Measurements from ENCODE around the gene NUPR2.
"Not testable (repeated sequence)": the region's sequence is repeated elsewhere in the genome, so short reads cannot be mapped to it uniquely, and the experiment has no call there.

Gene NUPR2, protein sequence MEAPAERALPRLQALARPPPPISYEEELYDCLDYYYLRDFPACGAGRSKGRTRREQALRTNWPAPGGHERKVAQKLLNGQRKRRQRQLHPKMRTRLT

DNA sequence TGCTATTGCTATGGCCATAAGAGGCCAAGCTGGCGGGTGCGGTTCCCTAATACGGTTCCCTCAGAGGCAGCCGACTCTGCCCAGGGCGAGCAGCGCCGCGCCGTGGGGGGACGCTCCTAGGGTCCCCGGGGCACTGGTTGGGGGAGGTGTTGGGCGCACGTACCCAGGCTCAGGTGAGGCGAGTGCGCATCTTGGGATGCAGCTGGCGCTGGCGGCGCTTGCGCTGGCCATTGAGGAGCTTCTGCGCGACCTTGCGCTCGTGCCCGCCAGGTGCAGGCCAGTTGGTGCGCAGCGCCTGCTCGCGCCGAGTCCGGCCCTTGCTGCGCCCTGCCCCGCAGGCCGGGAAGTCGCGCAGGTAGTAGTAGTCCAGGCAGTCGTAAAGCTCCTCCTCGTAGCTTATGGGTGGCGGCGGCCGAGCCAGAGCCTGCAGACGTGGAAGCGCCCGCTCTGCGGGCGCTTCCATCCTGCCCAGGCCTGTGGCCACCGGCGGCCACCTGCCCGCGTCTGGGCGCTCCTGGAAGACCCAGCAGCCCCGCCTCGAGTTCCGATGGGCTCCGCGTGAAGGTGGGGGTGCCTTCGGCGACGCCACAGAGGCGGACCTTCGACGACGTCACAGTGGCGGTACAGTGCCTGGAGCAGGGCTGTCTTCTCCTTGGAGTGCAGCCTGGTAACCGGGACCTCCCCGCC, at the start of gene NUPR2:
Gene NUPR2, minus strand, starts transcription at position 566 of the 687 bp plus-strand sequence. Its CDS starts 103 bp downstream, at position 463.
- in situ Hi-C loops (cut with MboI; ENCODE audit: low sequenced_read_pairs), result no loop called here

DNA sequence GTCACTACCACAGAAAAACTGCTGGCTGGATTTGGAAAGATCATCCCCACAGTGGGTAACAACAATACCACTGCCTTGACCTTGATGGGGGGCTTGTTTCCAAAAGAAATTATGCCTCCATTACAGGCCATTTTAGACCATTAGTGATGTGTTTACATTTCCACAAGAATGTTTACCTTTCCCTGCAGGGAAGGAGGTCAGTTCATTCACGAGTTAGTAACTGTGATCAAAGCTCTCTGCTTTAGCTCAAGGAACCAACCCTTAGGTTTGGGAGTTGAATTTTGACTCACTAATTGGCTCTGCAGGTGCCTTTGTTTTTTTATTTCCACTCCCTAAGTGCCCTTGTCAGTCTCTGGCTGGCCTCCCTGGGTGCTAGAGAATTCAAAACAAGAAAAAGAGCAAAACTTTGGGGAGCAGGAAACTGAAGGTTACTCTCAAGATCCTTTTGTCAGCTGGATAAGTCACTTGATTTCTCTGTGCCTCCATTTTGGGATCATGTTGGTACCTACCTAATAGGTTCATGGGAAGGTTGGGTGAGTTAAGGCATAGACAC, 41.1 kb upstream of the NUPR2 start:
- in situ Hi-C loops (cut with MboI; ENCODE audit: low sequenced_read_pairs), result no loop called here

DNA sequence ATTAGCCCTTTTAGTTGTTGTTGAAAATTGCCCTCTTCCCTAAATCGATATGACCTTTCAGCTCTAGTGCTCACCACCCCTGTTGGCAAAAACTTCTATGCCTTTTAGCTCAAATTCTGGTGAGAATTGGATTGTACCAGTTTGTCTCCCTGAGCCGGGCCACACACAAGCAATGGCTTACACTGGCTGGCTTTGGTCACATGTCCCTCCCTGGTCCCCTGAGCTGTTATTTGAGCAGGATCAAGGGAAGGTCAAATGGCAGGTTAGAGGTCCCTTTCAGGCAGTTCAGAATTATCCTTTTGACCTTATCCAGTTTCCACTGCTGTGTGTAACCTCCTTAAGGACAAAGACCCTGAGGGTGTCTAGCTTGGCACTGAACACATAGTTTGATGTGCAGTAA, 14.8 kb upstream of the NUPR2 start:
- in situ Hi-C loops (cut with MboI; ENCODE audit: low sequenced_read_pairs), result not testable (repeated sequence)

DNA sequence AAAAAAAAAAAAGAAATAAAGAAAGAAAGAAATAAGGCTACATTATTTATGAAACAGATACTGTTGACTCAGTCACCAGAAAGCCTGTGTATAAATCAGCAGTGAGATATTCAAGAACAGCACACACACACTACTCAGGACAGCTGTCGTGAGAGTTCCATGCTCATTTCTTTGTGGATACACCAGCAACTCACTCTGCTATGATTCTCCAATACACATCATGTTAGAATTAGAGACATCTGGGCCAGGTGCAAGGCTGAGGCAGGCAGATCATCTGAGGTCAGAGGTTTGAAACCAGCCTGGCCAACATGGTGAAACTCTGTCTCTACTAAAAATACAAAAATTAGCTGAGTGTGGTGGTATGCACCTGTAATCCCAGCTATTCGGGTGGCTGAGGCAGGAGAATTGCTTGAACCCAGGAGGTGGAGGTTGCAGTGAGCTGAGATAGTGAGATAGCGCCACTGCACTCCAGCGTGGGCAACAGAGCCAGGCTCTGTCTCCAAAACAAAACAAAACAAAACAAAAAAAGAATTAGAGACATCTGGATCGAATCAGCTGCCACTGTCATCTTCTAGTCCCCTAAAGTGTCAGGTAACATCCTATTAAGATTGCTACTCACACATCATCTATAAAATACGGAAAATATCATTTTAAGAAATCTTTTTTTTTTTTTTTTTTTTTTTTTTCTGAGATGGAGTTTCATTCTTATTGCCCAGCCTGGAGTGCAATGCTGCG, 11.2 kb upstream of the NUPR2 start:
- in situ Hi-C loops (cut with MboI; ENCODE audit: low sequenced_read_pairs), result no loop called here

DNA sequence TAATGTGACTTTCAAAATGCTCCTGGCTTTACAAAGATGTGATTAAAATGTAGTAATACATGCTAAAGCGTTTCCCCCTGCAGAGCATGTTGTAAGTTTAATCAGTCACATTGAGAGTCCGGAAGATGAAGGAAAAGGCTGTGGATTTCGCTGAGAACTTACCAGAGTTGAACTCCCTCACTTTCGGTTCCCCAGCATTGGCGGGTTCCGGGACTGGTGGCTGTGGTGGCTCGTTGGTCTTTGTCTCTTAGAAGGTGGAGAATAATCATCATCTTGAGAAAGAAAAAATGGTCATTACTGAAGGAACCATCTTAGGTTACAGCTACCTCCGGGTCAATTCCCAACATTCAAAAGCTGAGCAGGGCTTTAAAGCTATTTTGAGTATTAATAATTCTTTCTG, 9.6 kb upstream of the NUPR2 start:
- in situ Hi-C loops (cut with MboI; ENCODE audit: low sequenced_read_pairs), result no loop called here

DNA sequence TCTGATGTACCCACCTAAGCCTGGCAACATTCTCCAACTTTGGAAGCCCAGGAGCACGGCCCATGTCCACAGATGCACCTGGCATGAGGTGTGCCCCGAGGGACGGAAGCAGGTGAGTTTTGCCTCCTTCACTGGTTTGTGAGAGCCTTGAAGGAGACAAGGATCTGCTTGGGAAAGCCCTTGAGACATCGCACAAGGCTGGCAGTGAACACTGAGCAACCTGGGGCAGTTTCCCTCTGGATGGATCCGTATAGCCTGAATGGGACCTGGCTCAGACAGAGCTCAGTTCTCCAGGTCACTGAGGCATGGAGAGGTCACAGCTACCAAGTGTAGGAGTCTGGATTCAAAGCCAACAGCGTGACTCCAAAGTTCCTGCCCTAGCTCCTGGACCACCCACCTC, 8.8 kb upstream of the NUPR2 start:
- in situ Hi-C loops (cut with MboI; ENCODE audit: low sequenced_read_pairs), result no loop called here

DNA sequence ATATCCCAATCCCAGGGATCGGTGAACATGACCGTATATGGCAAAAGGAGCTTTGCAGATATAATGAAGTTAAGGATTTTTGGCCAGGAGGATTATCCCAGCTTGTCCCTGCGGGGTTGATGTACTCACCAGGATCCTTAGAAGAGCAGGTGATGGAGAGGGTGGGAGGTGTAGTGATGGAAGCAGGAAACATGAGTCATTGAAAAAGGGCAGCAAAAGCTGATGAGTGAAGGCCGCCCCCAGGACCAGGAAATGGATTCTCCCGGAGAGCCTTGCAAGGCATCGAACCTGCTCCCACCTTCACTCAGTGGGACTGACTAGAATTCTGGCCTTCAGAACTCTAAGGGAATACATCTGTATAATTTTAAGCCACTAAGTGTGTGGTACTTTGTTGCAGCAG, 5.2 kb upstream of the NUPR2 start:
- in situ Hi-C loops (cut with MboI; ENCODE audit: low sequenced_read_pairs), result no loop called here

DNA sequence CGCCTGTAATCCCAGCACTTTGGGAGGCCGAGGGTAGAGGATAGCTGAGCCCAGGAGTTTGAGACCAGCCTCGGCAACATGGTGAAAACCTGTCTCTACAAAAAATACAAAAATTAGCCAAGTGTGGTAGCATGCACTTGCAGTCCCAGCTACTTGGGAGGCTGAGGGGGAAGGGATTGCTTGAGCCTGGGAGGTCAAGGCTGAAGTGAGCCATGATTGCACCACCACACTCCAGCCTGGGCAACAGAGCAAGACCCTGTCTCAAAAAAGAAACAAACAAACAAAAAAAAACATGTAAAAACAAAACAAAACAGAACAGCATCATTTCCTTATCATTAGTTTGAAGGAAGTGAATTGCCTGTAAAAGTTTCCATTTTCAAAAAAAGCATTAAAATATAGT, 4.0 kb downstream of the NUPR2 start:
- in situ Hi-C loops (cut with MboI; ENCODE audit: low sequenced_read_pairs), result not testable (repeated sequence)

DNA sequence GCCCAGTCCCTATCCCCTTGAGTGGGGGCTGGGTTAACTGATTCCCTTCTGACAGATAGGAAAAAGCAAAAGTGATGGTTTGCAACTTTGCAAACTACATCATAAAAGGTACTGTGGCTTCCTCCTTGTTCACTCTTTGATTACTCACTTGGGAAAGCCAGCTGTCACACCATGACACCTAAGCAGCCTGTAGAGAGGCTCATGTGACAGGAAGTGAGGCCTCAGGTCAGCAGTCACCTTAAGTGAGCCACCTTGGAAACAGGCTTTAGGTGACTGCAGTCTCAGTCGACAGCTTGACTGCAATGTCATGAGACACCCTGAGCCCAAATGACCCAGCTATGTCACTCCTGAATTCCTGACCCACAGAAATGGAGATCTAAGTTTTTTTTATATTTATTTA, 5.6 kb downstream of the NUPR2 start:
- in situ Hi-C loops (cut with MboI; ENCODE audit: low sequenced_read_pairs), result no loop called here

DNA sequence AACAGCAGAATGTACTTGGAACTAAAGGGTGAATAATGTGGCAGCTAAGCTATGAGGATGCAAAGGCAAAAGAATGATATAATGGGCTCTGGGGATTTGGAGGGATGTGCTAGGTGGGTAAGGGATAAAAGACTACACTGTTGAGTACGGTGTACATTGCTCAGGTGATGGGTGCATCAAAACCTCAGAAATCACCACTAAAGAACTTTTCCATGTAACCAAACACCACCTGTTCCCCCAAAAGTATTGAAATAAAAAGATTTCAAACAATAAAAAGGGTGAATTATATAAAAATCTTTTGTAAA, 8.3 kb downstream of the NUPR2 start:
- in situ Hi-C loops (cut with MboI; ENCODE audit: low sequenced_read_pairs), result no loop called here

DNA sequence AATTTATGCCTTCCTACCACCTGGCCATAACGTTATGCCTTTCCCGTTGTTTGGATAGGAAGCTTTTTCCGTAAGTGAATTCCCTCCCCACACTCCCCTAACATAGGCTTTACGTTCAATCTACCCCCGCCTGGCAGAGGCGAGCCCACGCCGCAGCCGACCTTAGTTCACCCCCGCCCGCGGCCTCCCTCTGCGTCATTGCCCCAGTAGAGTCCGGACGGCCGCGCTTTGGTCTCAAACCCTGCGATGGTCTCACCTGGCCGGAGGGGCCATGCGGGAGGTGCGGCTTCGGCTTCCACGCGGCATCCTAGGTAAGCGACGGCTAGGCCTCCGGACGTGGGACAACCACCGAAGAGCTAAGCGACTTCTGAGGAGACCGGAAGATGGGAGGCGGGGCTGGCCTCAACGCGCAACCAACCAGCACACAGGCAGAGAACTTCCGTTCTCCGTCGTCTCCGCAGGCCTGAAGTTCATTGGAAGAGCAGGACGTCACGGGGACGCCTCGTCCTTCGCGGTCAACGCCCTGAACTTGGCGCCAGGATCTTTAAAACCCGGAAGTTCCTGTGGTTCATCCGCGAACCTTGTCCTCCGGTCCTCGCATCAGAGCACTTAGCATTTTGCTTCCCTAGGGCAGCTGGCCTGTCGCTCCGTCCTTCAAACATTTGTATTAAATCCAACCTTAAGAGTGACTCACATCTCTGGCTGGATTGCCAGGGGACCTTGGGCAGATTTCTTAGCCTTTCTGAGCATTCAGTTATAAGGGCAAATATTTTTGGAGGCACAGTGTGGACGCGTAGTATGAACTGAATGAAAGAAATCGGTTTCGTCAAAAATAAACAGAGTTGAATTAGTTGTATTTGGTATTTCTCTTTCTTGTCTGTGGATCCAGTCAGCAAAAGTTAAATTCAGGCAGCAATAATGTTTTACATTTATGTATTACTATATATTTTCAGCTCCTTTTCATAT, 9.8 kb downstream of the NUPR2 start, which contains the start of gene CHCHD2:
Gene CHCHD2, minus strand, starts transcription at position 369 of the 966 bp plus-strand sequence. Its CDS starts 63 bp downstream, at position 306.
- in situ Hi-C loops (cut with MboI; ENCODE audit: low sequenced_read_pairs), result no loop called here

DNA sequence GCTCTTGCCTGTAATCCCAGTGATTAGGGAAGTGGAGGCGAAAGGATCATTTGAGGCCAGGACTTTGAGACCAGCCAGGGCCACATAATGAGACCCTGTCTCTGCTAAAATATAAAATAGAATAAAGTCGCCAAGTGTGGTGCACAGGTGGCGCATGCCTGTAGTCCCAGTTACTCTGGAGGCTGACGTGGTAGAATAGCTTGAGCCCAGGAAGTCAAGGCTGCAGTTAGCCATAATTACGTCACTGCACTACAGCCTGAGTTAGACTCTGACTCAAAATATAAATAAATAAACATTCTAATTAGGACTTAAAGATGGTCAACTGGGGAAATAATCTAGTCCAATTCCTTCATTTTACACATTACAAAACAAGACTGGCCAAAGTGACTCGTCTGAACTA, 10.7 kb downstream of the NUPR2 start:
- in situ Hi-C loops (cut with MboI; ENCODE audit: low sequenced_read_pairs), result no loop called here

DNA sequence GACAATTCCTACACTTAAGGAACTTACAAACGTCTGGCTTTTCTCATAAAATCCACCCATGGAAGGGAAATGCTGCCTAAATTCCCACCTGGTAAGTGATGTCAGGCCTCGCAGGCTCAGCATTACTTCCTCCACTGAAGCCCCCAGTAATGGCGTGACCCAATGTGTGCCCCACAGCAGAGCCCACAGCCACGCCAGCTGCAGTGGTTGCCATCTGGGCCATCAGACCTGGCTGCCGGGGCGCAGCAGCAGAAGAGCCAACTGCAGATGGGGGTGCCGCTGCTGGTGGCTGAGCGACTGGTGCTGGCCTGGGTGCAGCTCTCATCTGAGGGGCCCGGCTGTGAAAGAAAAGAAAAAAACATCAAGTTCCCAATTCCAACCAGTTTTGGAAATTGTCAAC, 12.1 kb downstream of the NUPR2 start:
- in situ Hi-C loops (cut with MboI; ENCODE audit: low sequenced_read_pairs), result not testable (repeated sequence)

DNA sequence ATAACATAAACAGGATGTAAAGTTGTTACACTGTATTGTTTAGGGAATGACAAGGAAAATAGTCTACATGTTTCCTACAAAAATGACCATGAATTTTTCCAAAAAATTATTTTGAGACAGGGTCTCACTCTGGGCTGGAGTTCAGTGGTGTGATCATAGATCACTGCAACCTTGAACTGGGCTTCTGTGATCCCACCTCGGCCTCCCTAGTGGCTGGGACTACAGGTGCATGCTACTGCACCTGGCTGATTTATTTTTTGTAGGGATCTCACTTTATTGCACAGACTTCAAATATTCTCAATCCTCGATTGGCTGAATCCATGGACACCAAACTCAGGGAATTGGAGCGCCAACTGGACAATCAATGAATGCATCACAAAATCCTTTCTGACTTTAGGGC, 16.6 kb downstream of the NUPR2 start:
- in situ Hi-C loops (cut with MboI; ENCODE audit: low sequenced_read_pairs), result no loop called here

DNA sequence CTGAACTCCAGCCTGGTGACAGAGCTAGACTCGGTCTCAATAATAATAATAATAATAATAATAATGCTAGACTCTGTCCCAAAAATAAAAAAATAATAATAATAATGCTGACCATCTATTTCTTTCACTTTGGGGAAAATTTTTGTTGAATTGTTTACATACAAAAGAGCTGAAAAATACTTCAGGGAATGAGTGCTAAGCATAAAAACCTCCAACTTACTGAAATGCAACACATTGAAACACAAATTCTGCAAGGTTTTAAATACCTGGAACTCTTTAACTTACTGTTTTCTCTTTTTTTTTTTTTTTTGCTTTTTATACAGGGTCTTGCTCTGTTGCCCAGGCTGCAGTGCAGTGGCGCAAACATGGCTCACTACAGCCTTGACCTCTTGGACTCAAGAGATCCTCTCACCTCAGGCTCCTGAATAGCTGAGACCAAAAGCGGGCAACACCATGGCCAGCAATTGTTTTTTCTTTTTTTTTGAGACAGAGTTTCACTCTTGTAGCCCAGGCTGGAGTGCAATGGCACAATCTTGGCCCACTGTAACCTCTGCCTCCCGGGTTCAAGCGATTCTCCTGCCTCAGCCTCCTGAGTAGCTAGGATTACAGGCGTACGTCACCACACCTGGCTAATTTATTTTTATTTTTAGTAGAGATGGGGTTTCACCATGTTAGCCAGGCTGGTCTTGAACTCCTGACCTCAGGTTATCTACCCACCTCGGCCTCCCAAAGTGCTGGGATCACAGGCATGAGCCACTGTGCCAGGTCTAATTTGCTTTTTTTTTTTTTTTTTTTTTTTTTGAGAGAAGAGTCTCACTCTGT, 17.8 kb downstream of the NUPR2 start:
- in situ Hi-C loops (cut with MboI; ENCODE audit: low sequenced_read_pairs), result not testable (repeated sequence)

DNA sequence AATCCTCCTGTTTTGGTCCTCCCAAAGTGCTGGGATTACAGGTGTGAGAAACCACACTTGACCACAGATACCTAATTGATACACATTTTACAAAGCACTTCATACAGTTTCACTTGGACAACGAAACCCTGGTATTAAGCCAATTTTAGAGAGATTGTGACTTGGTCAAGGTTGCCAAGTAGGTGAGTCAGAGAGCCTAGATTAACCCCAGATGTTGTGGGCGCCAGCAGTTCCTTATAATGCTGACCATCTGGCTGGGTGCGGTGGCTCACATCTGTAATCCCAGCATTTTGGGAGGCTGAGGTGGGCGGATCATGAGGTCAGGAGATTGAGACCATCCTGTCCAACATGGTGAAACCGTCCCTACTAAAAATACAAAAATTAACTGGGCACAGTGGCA, 18.5 kb downstream of the NUPR2 start:
- in situ Hi-C loops (cut with MboI; ENCODE audit: low sequenced_read_pairs), result no loop called here

DNA sequence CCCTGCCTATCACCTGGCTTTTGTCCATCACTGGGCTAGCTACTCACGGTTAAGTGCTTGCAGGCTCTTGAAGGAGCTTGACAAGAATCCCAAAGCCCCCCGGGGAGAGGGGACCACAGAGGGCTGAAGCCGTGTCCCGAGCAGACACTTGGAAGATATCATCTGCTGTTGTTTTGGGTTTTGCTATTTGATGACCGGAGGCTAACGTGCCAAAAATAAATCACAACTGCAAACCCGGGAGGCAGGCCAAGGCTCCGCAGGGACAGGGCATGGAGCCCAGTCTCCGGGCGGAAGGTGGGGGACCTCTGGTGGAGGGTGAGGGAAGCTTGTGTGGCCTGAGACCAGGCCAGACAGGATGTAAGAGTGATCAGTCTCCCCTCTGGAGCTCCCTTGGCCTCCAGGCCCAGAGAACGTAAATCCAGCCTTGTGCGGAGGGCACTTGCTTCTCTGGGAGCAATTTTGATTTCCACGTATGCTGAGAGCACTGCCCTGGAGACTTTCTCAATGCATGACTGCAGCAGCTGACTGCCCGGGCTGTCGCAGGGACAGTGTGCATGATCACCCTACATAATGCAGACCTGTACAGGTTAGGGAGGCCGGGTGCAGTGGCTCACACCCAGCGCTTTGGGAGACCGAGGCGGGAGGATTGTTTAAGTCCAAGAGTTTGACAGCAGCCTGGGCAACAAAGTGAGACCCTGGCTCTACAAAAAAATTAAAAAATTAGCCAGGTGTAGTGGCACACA, 23.3 kb downstream of the NUPR2 start, which contains the start of gene PHKG1:
Gene PHKG1, minus strand, starts transcription at position 164 of the 743 bp plus-strand sequence. CDS start 4,011 bp downstream, outside the sequence.
- in situ Hi-C loops (cut with MboI; ENCODE audit: low sequenced_read_pairs), result no loop called here

DNA sequence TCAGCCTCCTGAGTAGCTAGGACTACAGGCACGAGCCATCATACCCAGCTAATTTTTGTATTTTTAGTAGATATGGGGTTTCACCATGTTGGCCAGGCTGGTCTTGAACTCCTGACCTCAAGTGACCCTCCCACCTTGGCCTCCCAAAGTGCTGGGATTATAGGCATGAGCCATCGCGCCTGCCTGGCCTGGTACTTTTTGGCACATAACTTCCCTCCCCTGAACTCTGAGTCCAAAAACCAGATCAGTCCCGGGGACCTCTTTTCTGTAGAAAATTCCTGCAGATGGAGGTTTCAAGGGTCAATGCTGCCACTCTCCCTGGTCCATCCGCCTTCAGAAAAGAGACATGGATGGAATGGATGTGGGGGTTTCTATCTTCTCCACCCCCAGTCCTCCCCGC, 23.8 kb downstream of the NUPR2 start:
- in situ Hi-C loops (cut with MboI; ENCODE audit: low sequenced_read_pairs), result not testable (repeated sequence)

DNA sequence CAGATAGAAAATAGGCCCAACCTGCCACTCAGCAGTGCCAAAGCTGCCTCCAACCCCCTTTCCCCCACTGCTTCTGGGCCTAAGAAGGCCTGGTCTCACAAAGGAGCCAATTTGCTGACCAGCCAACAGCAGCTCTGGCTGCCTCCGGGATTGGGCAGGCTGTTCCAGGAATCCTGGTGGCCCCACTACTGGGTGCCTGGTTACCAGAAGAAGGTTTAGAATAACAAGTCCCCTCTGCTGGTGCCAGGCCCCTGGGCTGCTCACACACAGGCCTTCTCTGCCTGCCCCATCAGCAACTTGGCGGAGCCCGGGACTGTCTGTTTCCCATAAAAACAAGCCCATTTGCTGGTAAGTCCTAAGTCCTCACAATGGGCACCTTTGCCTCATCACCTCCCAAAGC, 24.6 kb downstream of the NUPR2 start:
- in situ Hi-C loops (cut with MboI; ENCODE audit: low sequenced_read_pairs), result no loop called here

Data from HL-60/S4 (cell line).